Activated naive CD4-positive, alpha-beta T cell treated with anti-CD3 and anti-CD28 coated beads, Interleukin-2, amount 10 ng/mL, durations not matched to agents 7 days and 5 days (primary cell): ENCODE results near the gene IFNA17.
"Not testable (repeated sequence)": the region's sequence is repeated elsewhere in the genome, so short reads cannot be mapped to it uniquely, and the experiment has no call there.

Experiments
- CTCF ChIA-PET: fragments of 350-600 bp; sonication (Branson Sonifier 250); formaldehyde crosslinking; loops from one replicate; lab custom pipeline; 2021; ENCODE audit warnings: antibody characterized with exemption; lab: Charles Lee
- DNase-seq: peaks from one replicate; pipeline ENCODE4 v3.0.0-alpha.2; 2020
- H3K27ac Mint-ChIP-seq: one replicate; pipeline ENCODE4 v1.8.0; 2021; ENCODE audit warnings: mild to moderate bottlenecking, moderate library complexity, mixed read lengths
- H3K27me3 Mint-ChIP-seq: one replicate; pipeline ENCODE4 v1.8.0; 2021; ENCODE audit warnings: mild to moderate bottlenecking, mixed read lengths
- H3K36me3 Mint-ChIP-seq: one replicate; pipeline ENCODE4 v1.8.0; 2021; ENCODE audit warnings: mixed read lengths
- H3K4me1 Mint-ChIP-seq: one replicate; pipeline ENCODE4 v1.8.0; 2021; ENCODE audit warnings: mixed read lengths
- H3K4me3 Mint-ChIP-seq: one replicate; pipeline ENCODE4 v1.8.0; 2021; ENCODE audit warnings: mild to moderate bottlenecking, moderate library complexity, mixed read lengths
- H3K9me3 Mint-ChIP-seq: one replicate; pipeline ENCODE4 v1.8.0; 2021; ENCODE audit warnings: mixed read lengths

IFNA17 gene

GRCh38 chr9:21228122-21228521 is at the start of gene IFNA17:
TSS of gene IFNA17 (minus strand) at chr9:21228222. CDS start at chr9:21228173, 49 bp downstream.
- Mint-ChIP-seq H3K9me3 (no peaks in the 10 kb centered on the region), H3K27ac (no peak within 1 kb of the TSS), H3K4me3 (no peak within 1 kb of the TSS), H3K4me1 (no peaks in the 10 kb centered on the region), H3K36me3 (no peaks in the 10 kb centered on the region), H3K27me3 (peaks cover 19% of the 10 kb centered on the region)
- DNase-seq, result no peak
- CTCF ChIA-PET, result interaction anchor here (1.1 kb wide), 1 partner anchor 14 kb away, joined by 3 read pairs; no protein-coding TSS in a partner anchor

DNA sequence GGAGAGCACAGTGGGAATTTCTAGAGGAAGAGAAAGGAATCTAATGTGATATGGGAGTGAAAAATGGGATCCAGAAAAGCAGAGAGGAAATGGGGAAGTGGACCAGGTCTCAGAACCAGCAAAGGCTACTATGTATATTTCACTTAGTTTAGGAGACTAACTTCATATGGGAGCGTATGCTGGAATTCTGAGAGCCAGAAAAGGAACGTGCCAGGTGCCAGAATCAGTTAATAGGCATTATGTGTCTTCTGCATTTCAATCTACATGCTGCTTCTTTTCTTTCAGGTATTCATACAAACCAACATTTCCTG is 40.3 kb upstream of the IFNA17 start:
- Mint-ChIP-seq H3K36me3 (no peaks in the 10 kb centered on the region), H3K27me3 (peaks cover 31% of the 10 kb centered on the region), H3K4me3 (no peak overlapping the region), H3K9me3 (no peaks in the 10 kb centered on the region), H3K27ac (no peak overlapping the region), H3K4me1 (no peaks in the 10 kb centered on the region)
- CTCF ChIA-PET, result no interaction called here
- DNase-seq, result no peak

DNA sequence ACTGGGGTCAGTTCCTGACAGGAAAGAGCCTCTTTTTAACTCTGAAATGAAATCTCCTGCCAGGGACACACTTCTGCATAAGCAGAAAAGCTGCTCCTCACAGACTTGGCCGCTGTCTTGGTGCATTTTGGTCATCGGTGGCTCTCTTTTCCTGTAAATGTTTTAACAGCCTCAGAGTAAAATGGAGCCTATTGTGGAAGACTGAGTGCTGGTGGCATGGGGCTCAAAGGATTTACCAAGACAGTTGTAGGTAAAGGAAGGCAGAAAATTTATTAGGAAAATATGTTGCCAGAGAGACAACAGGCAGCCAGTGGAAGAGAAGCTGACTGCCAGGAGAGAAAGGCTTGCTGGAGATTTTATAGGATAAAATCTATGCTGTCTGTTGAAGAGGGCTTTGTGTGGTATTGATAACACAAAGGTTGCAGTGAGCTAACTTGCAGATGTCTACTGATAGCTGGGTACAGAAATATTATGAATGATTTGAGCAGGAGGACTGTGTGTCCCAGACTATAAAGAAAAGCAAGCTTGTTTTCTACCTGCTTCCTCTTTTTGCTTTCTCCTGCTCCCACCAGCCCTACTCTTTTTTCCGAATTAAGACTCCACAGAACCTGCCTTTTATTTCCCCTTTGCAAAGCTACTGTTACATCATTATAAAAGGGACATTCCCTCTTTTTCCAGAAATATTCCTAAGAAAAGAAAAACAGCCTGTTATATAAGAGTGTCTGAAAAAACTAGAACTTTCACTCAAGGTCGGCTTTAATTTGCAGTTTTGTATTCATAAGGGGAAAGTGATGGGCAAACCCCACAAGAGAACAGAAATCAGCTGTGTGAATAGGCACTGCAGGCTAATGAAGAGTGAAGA is 39.7 kb upstream of the IFNA17 start:
- no peak for DNase-seq
- H3K4me1 Mint-ChIP-seq, result no peaks in the 10 kb centered on the region
- H3K27ac Mint-ChIP-seq, result no peak overlapping the region
- H3K4me3 Mint-ChIP-seq, result no peak overlapping the region
- no peaks in the 10 kb centered on the region for H3K36me3 Mint-ChIP-seq
- CTCF ChIA-PET, result interaction anchor here (1.0 kb wide), 1 partner anchor 15 kb away, joined by 4 read pairs; no protein-coding TSS in a partner anchor
- no peaks in the 10 kb centered on the region for H3K9me3 Mint-ChIP-seq
- H3K27me3 Mint-ChIP-seq, result peaks cover 34% of the 10 kb centered on the region

DNA sequence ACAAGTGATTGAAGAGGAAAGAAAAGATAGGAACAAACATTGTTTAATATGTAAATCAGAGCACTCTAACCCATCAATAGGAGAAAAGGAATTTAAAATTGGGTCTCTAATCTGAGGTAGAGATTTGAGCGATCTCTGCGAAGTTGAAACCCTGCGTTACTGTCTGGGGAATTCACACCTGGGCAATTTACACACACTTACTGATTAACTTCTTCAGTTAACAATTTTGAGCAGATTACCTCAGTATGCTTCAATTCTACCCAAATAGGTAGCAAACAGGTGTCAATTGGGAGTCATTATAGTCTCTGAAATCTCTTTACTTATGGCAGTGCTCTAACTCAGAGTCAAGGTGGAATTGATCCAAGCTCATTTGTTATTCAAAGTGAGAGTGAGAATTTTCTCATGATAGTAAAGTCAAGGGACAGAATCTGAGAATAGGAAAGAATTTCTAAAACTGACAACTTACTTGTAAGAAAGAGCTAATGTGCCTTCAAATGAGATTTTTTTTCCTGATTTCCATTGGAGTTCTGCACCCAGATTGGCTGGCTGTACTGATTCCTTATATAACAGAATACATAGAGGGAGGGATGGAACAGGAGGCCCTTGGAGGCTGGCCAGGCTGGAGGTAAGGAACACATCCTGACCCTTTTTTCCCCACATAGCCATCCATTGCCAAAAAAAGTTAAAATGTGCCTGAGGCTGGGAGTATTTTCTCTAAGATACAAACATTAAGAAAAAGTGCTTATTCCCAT is 38.9 kb upstream of the IFNA17 start:
- Mint-ChIP-seq H3K36me3 (no peaks in the 10 kb centered on the region), H3K4me3 (no peak overlapping the region), H3K27ac (no peak overlapping the region)

GRCh38 chr9:21265421-21266189 is 37.6 kb upstream of the IFNA17 start:
- H3K9me3 Mint-ChIP-seq, result no peaks in the 10 kb centered on the region
- peaks cover 37% of the 10 kb centered on the region for H3K27me3 Mint-ChIP-seq
- no peak for DNase-seq
- no peaks in the 10 kb centered on the region for H3K36me3 Mint-ChIP-seq
- H3K4me3 Mint-ChIP-seq, result no peak overlapping the region
- no peak overlapping the region for H3K27ac Mint-ChIP-seq
- no peaks in the 10 kb centered on the region for H3K4me1 Mint-ChIP-seq
- CTCF ChIA-PET, result interaction anchor here (0.6 to 1.4 kb wide), 2 partner anchors 30 to 510 kb away, joined by 3 read pairs; no protein-coding TSS in a partner anchor

More for the DNA sequence above, 38.9 kb upstream of the IFNA17 start:
- DNase-seq, result no peak
- CTCF ChIA-PET, result interaction anchor here (1.0 kb wide), 1 partner anchor 14 kb away, joined by 4 read pairs; no protein-coding TSS in a partner anchor
- Mint-ChIP-seq H3K27me3 (peaks cover 37% of the 10 kb centered on the region), H3K4me1 (no peaks in the 10 kb centered on the region), H3K9me3 (no peaks in the 10 kb centered on the region)

- H3K4me1 Mint-ChIP-seq, result peaks cover 5% of the 10 kb centered on the region
- H3K9me3 Mint-ChIP-seq, result no peaks in the 10 kb centered on the region
- CTCF ChIA-PET, result interaction anchor here (0.6 to 1.2 kb wide), 2 partner anchors 58 to 71 kb away, joined by 3 to 4 read pairs; no protein-coding TSS in a partner anchor
- no peak for DNase-seq
- H3K4me3 Mint-ChIP-seq, result no peak overlapping the region
- no peaks in the 10 kb centered on the region for H3K36me3 Mint-ChIP-seq
- peaks cover 37% of the 10 kb centered on the region for H3K27me3 Mint-ChIP-seq
- H3K27ac Mint-ChIP-seq, result no peak overlapping the region
These were observed 27.7 kb upstream of the IFNA17 start for GRCh38 chr9:21255538-21256212.

DNA sequence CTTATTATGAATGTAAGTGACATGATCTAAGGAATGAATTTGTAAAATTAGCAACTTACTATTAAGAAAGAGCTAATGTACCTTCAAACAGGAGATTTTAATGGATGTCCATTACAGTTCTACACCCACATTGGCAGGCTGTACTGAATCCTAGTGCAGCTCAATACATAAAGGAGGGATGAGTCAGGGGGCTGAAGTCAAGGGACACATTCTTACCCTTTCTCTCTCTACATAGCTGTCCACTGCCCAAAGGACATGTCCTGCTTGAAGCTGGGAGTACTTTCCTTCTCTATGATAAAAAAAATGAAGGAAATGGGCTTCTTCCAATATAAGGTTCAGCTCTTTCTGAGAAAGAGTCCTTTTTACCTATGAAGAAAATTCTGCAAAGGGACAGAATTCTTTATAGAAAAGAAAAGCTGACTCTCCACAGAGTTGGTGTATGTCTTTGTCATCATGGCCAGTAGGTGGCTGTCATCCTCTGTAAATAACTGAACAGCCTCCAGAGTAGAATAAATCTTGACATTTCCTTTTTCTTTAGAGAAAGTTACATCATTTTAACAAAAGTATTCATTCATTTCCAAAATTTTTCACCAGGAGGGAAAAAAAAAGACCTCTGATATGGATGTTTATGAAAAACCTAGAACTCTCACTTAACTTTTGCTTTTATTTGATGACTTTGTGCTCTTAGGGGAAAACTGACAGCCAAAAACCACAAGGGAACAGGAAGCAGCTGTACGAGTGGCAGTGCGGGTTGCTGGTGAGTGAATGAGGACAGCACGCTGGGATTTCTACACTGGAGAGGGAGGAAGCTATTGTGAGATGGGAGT is 24.9 kb upstream of the IFNA17 start:
- H3K36me3 Mint-ChIP-seq, result no peaks in the 10 kb centered on the region
- H3K4me3 Mint-ChIP-seq, result no peak overlapping the region
- H3K4me1 Mint-ChIP-seq, result peaks cover 5% of the 10 kb centered on the region
- peak; percentile 31 for DNase-seq
- no peaks in the 10 kb centered on the region for H3K9me3 Mint-ChIP-seq
- H3K27me3 Mint-ChIP-seq, result peaks cover 45% of the 10 kb centered on the region
- H3K27ac Mint-ChIP-seq, result no peak overlapping the region
- CTCF ChIA-PET, result interaction anchor here (0.6 to 2.7 kb wide), 18 partner anchors 13 to 545 kb away, joined by 3 to 12 read pairs (median 4); partner anchors contain the start of gene IFNA14

DNA sequence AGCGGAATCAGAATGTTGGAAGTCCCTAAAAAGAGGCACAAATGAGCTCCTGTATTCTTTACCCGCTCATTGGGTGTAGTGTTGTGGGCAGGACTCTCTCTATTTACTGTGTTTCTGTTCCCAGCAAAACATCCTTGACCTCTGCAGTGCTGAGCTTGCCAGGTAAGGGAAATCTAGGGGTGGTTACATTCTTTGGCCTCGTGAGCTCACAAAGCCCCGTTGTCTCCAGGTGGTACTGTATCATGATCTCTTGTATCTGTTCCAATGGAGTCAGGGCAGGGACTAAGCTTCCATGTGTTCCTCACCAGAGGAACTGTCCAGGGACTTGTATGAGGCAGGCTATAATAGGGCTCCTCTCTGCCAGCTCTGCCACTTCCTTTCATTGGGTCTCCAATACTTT is 23.6 kb upstream of the IFNA17 start:
- Mint-ChIP-seq H3K36me3 (no peaks in the 10 kb centered on the region), H3K27me3 (peaks cover 36% of the 10 kb centered on the region), H3K4me1 (peaks cover 5% of the 10 kb centered on the region), H3K27ac (no peak overlapping the region), H3K9me3 (no peaks in the 10 kb centered on the region), H3K4me3 (no peak overlapping the region)
- CTCF ChIA-PET, result interaction anchor here (0.7 to 2.7 kb wide), 10 partner anchors 16 to 204 kb away, joined by 3 to 12 read pairs (median 4); no protein-coding TSS in a partner anchor
- no peak for DNase-seq

DNA sequence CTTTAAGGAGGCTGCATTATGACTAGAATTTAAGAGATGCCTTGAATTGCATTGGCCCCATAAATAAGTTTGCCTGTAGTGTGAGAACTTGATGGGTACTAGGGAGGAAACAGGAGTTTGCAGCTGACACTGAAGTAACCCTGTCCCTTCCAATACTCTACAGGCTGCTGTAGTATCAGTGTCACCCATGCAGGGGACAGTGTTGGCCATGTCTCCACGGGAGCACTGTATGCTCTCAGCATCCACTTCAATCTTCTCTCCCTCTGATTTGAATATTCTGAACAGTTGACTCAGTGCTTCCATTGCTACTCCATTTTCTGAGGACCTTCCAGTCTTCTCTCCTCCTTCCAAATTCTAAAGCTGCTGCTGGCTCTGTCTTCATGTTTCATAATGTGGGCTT is 23.2 kb upstream of the IFNA17 start:
- Mint-ChIP-seq H3K36me3 (no peaks in the 10 kb centered on the region), H3K27me3 (peaks cover 32% of the 10 kb centered on the region), H3K9me3 (no peaks in the 10 kb centered on the region), H3K4me1 (peaks cover 5% of the 10 kb centered on the region), H3K27ac (no peak overlapping the region), H3K4me3 (no peak overlapping the region)
- CTCF ChIA-PET, result interaction anchor here (0.6 to 1.8 kb wide), 5 partner anchors 31 to 620 kb away, joined by 3 to 5 read pairs (median 3); no protein-coding TSS in a partner anchor
- no peak for DNase-seq

DNA sequence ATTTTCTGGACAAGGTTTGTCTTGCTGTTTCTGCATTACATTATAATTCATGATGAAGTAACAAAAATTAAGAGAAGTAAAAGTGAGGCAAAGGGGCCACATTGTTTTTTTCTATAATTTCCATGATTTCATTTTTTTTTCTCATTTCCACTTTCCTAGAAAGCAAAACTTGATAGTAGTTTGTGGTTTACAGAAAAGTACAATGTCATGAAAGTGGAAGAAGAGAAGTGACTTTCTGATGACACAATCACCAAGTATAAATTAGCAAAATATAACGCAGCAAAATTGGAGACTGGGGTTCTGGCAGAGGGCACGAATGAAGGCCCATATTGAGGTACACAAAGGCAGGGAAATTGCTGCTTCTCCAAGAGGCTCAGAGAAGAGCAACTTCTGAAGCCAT is 16.8 kb upstream of the IFNA17 start:
- no peak overlapping the region for H3K27ac Mint-ChIP-seq
- CTCF ChIA-PET, result interaction anchor here (0.5 kb wide), 1 partner anchor 526 kb away, joined by 3 read pairs; no protein-coding TSS in a partner anchor
- H3K27me3 Mint-ChIP-seq, result peaks cover 12% of the 10 kb centered on the region
- H3K4me1 Mint-ChIP-seq, result peaks cover 3% of the 10 kb centered on the region
- H3K9me3 Mint-ChIP-seq, result no peaks in the 10 kb centered on the region
- H3K4me3 Mint-ChIP-seq, result no peak overlapping the region
- no peak for DNase-seq
- no peaks in the 10 kb centered on the region for H3K36me3 Mint-ChIP-seq

DNA sequence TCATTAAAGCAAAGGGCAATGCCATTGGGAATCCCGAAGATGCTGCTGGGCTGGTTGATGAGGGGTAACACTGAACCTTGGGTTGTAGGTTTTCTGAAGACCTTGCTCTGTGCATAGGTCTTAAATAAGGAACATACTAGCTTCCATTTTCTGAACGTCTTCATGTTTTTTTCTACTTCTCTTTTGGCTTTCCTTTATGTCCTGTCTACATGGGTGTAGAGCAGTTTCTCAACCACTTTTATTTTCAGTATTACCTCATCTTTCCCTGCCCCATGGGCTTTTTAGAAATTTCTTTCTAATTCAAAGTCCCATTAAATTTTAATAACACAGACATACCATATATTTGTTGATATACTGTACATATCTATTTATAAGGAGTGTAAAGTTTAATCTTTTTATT is 11.9 kb upstream of the IFNA17 start, which contains the start of gene IFNA14:
Gene IFNA14 (minus strand): TSS at position 95 of the 400 bp plus-strand sequence. CDS start 70 bp downstream, at position 25.
- CTCF ChIA-PET, result interaction anchor here (0.7 to 1.2 kb wide), 5 partner anchors 13 to 767 kb away, joined by 3 to 5 read pairs (median 3); no protein-coding TSS in a partner anchor
- no peak within 1 kb of the TSS for H3K27ac Mint-ChIP-seq
- peaks cover 11% of the 10 kb centered on the region for H3K4me1 Mint-ChIP-seq
- DNase-seq, result no peak
- no peaks in the 10 kb centered on the region for H3K9me3 Mint-ChIP-seq
- peaks cover 33% of the 10 kb centered on the region for H3K27me3 Mint-ChIP-seq
- H3K4me3 Mint-ChIP-seq, result no peak within 1 kb of the TSS
- H3K36me3 Mint-ChIP-seq, result no peaks in the 10 kb centered on the region

GRCh38 chr9:21236360-21236714 is 8.3 kb upstream of the IFNA17 start:
- H3K27me3 Mint-ChIP-seq, result peaks cover 43% of the 10 kb centered on the region
- not testable (repeated sequence) for H3K4me3 Mint-ChIP-seq

More at GRCh38 chr9:21236360-21236714, 8.3 kb upstream of the IFNA17 start:
- not testable (repeated sequence) for H3K36me3 Mint-ChIP-seq, H3K9me3 Mint-ChIP-seq, H3K4me1 Mint-ChIP-seq, H3K27ac Mint-ChIP-seq, DNase-seq
- CTCF ChIA-PET, result interaction anchor here (0.6 to 3.3 kb wide), 17 partner anchors 9 to 552 kb away, joined by 3 to 13 read pairs (median 4); no protein-coding TSS in a partner anchor
